HG03025 (cell line): ENCODE data around the gene CASP8.
"Not testable (repeated sequence)": the region's sequence is repeated elsewhere in the genome, so short reads cannot be mapped to it uniquely, and the experiment has no call there.

Source experiments
- ATAC-seq: cut with Tn5 transposase; IDR thresholded peaks from one replicate; pipeline ENCODE4 v1.9.1; 2021; ENCODE audit warnings: mild to moderate bottlenecking, moderate library complexity; ENCODE audit not compliant: unreplicated experiment, low FRiP score

The CASP8 gene

GRCh38 chr2:201239167-201239935 is 21.0 kb upstream of the CASP8 start:
- not testable (repeated sequence) for ATAC-seq

- ATAC-seq = no peak
These were observed 17.6 kb upstream of the CASP8 start for GRCh38 chr2:201242571-201243277.

- no peak for ATAC-seq
These were observed 15.5 kb upstream of the CASP8 start for GRCh38 chr2:201244829-201245228.

GRCh38 chr2:201246280-201246679 is 14.1 kb upstream of the CASP8 start:
- ATAC-seq = no peak

- ATAC-seq = no peak
These were observed 12.0 kb upstream of the CASP8 start for GRCh38 chr2:201248288-201248844.

- no peak for ATAC-seq
These were observed 10.4 kb upstream of the CASP8 start for GRCh38 chr2:201249889-201250288.

- no peak for ATAC-seq
These were observed 9.6 kb upstream of the CASP8 start for GRCh38 chr2:201250741-201251140.

GRCh38 chr2:201254081-201254730 is 6.1 kb upstream of the CASP8 start:
- ATAC-seq = no peak

GRCh38 chr2:201255408-201256033 is 4.8 kb upstream of the CASP8 start:
- no peak for ATAC-seq

GRCh38 chr2:201256082-201256481 is 4.3 kb upstream of the CASP8 start:
- no peak for ATAC-seq

- peak; percentile 43 for ATAC-seq
These were observed 2.9 kb upstream of the CASP8 start for GRCh38 chr2:201257381-201257955.

GRCh38 chr2:201257956-201258665 is 2.2 kb upstream of the CASP8 start:
- ATAC-seq = peak; percentile 79

- peak; percentile 0 for ATAC-seq
These were observed 1.4 kb upstream of the CASP8 start for GRCh38 chr2:201258666-201259615.

- no peak for ATAC-seq
These were observed 1.1 kb downstream of the CASP8 start for GRCh38 chr2:201261471-201261870.

- no peak for ATAC-seq
These were observed 1.6 kb downstream of the CASP8 start for GRCh38 chr2:201261906-201262305.

GRCh38 chr2:201262718-201263117 is 2.4 kb downstream of the CASP8 start:
- ATAC-seq = no peak

- no peak for ATAC-seq
These were observed 3.4 kb downstream of the CASP8 start for GRCh38 chr2:201263779-201264178.

- no peak for ATAC-seq
These were observed 4.3 kb downstream of the CASP8 start for GRCh38 chr2:201264472-201265173.
